Measurements from ENCODE around the gene FOSB.
A peak's percentile ranks its signal among the peaks of the same experiment; 100 is the strongest.

FOSB gene

GRCh38 chr19:45501730-45502014 lies 33.9 kb downstream of the FOSB start:
- Histone ChIP-seq H3K4me1 (ENCODE audit: control insufficient read depth, insufficient read depth, low read length) (peaks cover 8% of the 10 kb centered on the region), H3K9me3 (ENCODE audit: control insufficient read depth, low read length) (no peaks in the 10 kb centered on the region), H3K36me3 (ENCODE audit: control insufficient read depth, insufficient read depth, low read length, severe bottlenecking) (no peaks in the 10 kb centered on the region), H3K27me3 (replicated peaks; ENCODE audit: control insufficient read depth, insufficient read depth, low read length) (no peaks in the 10 kb centered on the region), H3K9ac (ENCODE audit: low read length) (no peak overlapping the region), H3K4me3 (ENCODE audit: low read length) (no peak overlapping the region)
- no peak for DNase-seq (ENCODE audit: low read depth)

- Histone ChIP-seq H3K9me3 (ENCODE audit: control insufficient read depth, low read length) (no peaks in the 10 kb centered on the region), H3K9ac (ENCODE audit: low read length) (no peak overlapping the region), H3K4me3 (ENCODE audit: low read length) (no peak overlapping the region), H3K4me1 (ENCODE audit: control insufficient read depth, insufficient read depth, low read length) (peaks cover 7% of the 10 kb centered on the region), H3K36me3 (ENCODE audit: control insufficient read depth, insufficient read depth, low read length, severe bottlenecking) (no peaks in the 10 kb centered on the region), H3K27me3 (replicated peaks; ENCODE audit: control insufficient read depth, insufficient read depth, low read length) (no peaks in the 10 kb centered on the region)
- DNase-seq (ENCODE audit: low read depth), result no peak
Measured at GRCh38 chr19:45502111-45502510, 34.3 kb downstream of the FOSB start.

GRCh38 chr19:45503909-45504308 lies 36.1 kb downstream of the FOSB start:
- no peak overlapping the region for H3K4me3 ChIP-seq (ENCODE audit: low read length)

GRCh38 chr19:45505151-45505995 lies 37.6 kb downstream of the FOSB start:
- peak; percentile 58 for DNase-seq (ENCODE audit: low read depth)
- Histone ChIP-seq H3K36me3 (ENCODE audit: control insufficient read depth, insufficient read depth, low read length, severe bottlenecking) (no peaks in the 10 kb centered on the region), H3K4me3 (ENCODE audit: low read length) (no peak overlapping the region), H3K9me3 (ENCODE audit: control insufficient read depth, low read length) (no peaks in the 10 kb centered on the region), H3K27me3 (replicated peaks; ENCODE audit: control insufficient read depth, insufficient read depth, low read length) (no peaks in the 10 kb centered on the region), H3K4me1 (ENCODE audit: control insufficient read depth, insufficient read depth, low read length) (peaks cover 13% of the 10 kb centered on the region), H3K9ac (ENCODE audit: low read length) (no peak overlapping the region)

More at GRCh38 chr19:45503909-45504308, 36.1 kb downstream of the FOSB start:
- H3K36me3 ChIP-seq (ENCODE audit: control insufficient read depth, insufficient read depth, low read length, severe bottlenecking), result no peaks in the 10 kb centered on the region
- no peak for DNase-seq (ENCODE audit: low read depth)
- peaks cover 7% of the 10 kb centered on the region for H3K4me1 ChIP-seq (ENCODE audit: control insufficient read depth, insufficient read depth, low read length)
- H3K27me3 ChIP-seq (replicated peaks; ENCODE audit: control insufficient read depth, insufficient read depth, low read length), result no peaks in the 10 kb centered on the region
- H3K9ac ChIP-seq (ENCODE audit: low read length), result no peak overlapping the region
- H3K9me3 ChIP-seq (ENCODE audit: control insufficient read depth, low read length), result no peaks in the 10 kb centered on the region

GRCh38 chr19:45505996-45506245 lies 38.1 kb downstream of the FOSB start:
- no peaks in the 10 kb centered on the region for H3K27me3 ChIP-seq (replicated peaks; ENCODE audit: control insufficient read depth, insufficient read depth, low read length)
- H3K9me3 ChIP-seq (ENCODE audit: control insufficient read depth, low read length), result no peaks in the 10 kb centered on the region
- H3K9ac ChIP-seq (ENCODE audit: low read length), result peak overlapping the region; percentile 87
- H3K4me1 ChIP-seq (ENCODE audit: control insufficient read depth, insufficient read depth, low read length), result peaks cover 13% of the 10 kb centered on the region
- H3K4me3 ChIP-seq (ENCODE audit: low read length), result peak overlapping the region; percentile 90
- DNase-seq (ENCODE audit: low read depth), result no peak
- no peaks in the 10 kb centered on the region for H3K36me3 ChIP-seq (ENCODE audit: control insufficient read depth, insufficient read depth, low read length, severe bottlenecking)

GRCh38 chr19:45506246-45506988 lies 38.6 kb downstream of the FOSB start:
- H3K4me3 ChIP-seq (ENCODE audit: low read length), result peak overlapping the region; percentile 90
- no peaks in the 10 kb centered on the region for H3K9me3 ChIP-seq (ENCODE audit: control insufficient read depth, low read length)
- H3K36me3 ChIP-seq (ENCODE audit: control insufficient read depth, insufficient read depth, low read length, severe bottlenecking), result no peaks in the 10 kb centered on the region
- DNase-seq (ENCODE audit: low read depth), result peak; percentile 96
- H3K27me3 ChIP-seq (replicated peaks; ENCODE audit: control insufficient read depth, insufficient read depth, low read length), result no peaks in the 10 kb centered on the region
- H3K9ac ChIP-seq (ENCODE audit: low read length), result peak overlapping the region; percentile 87
- H3K4me1 ChIP-seq (ENCODE audit: control insufficient read depth, insufficient read depth, low read length), result peaks cover 13% of the 10 kb centered on the region

GRCh38 chr19:45506989-45507871 lies 39.4 kb downstream of the FOSB start, which contains the start of gene VASP:
VASP (plus strand) TSS chr19:45507479; CDS start chr19:45507772, 293 bp downstream.
- Histone ChIP-seq H3K36me3 (ENCODE audit: control insufficient read depth, insufficient read depth, low read length, severe bottlenecking) (no peaks in the 10 kb centered on the region), H3K9me3 (ENCODE audit: control insufficient read depth, low read length) (no peaks in the 10 kb centered on the region), H3K4me3 (ENCODE audit: low read length) (peak within 1 kb of the TSS; percentile 90), H3K4me1 (ENCODE audit: control insufficient read depth, insufficient read depth, low read length) (peaks cover 13% of the 10 kb centered on the region), H3K9ac (ENCODE audit: low read length) (peak within 1 kb of the TSS; percentile 87), H3K27me3 (replicated peaks; ENCODE audit: control insufficient read depth, insufficient read depth, low read length) (no peaks in the 10 kb centered on the region)
- DNase-seq (ENCODE audit: low read depth), result peak; percentile 90

- H3K27me3 ChIP-seq (replicated peaks; ENCODE audit: control insufficient read depth, insufficient read depth, low read length), result no peaks in the 10 kb centered on the region
- peak overlapping the region; percentile 90 for H3K4me3 ChIP-seq (ENCODE audit: low read length)
- peak overlapping the region; percentile 87 for H3K9ac ChIP-seq (ENCODE audit: low read length)
- no peaks in the 10 kb centered on the region for H3K9me3 ChIP-seq (ENCODE audit: control insufficient read depth, low read length)
- peak; percentile 57 for DNase-seq (ENCODE audit: low read depth)
- H3K4me1 ChIP-seq (ENCODE audit: control insufficient read depth, insufficient read depth, low read length), result peaks cover 13% of the 10 kb centered on the region
- H3K36me3 ChIP-seq (ENCODE audit: control insufficient read depth, insufficient read depth, low read length, severe bottlenecking), result no peaks in the 10 kb centered on the region
Measured at GRCh38 chr19:45507872-45508416, 40.1 kb downstream of the FOSB start.

GRCh38 chr19:45508417-45508860 lies 40.6 kb downstream of the FOSB start:
- peak; percentile 37 for DNase-seq (ENCODE audit: low read depth)
- Histone ChIP-seq H3K4me3 (ENCODE audit: low read length) (peak overlapping the region; percentile 90), H3K36me3 (ENCODE audit: control insufficient read depth, insufficient read depth, low read length, severe bottlenecking) (no peaks in the 10 kb centered on the region), H3K9me3 (ENCODE audit: control insufficient read depth, low read length) (no peaks in the 10 kb centered on the region), H3K9ac (ENCODE audit: low read length) (peak overlapping the region; percentile 87), H3K27me3 (replicated peaks; ENCODE audit: control insufficient read depth, insufficient read depth, low read length) (no peaks in the 10 kb centered on the region), H3K4me1 (ENCODE audit: control insufficient read depth, insufficient read depth, low read length) (peaks cover 13% of the 10 kb centered on the region)

GRCh38 chr19:45508861-45509691 lies 41.3 kb downstream of the FOSB start:
- Histone ChIP-seq H3K9me3 (ENCODE audit: control insufficient read depth, low read length) (no peaks in the 10 kb centered on the region), H3K9ac (ENCODE audit: low read length) (peak overlapping the region; percentile 87)
- DNase-seq (ENCODE audit: low read depth), result peak; percentile 74

More at GRCh38 chr19:45508861-45509691, 41.3 kb downstream of the FOSB start:
- no peaks in the 10 kb centered on the region for H3K36me3 ChIP-seq (ENCODE audit: control insufficient read depth, insufficient read depth, low read length, severe bottlenecking)
- peak overlapping the region; percentile 90 for H3K4me3 ChIP-seq (ENCODE audit: low read length)
- H3K27me3 ChIP-seq (replicated peaks; ENCODE audit: control insufficient read depth, insufficient read depth, low read length), result no peaks in the 10 kb centered on the region
- H3K4me1 ChIP-seq (ENCODE audit: control insufficient read depth, insufficient read depth, low read length), result peaks cover 16% of the 10 kb centered on the region
